CD14-positive monocyte (primary cell): ENCODE data around the gene PSMD13. TPM values are rescaled to one million over a fixed set of nuclear protein-coding genes. Genes with fewer than 3 reads are reported as not detected.

Experiments used
- DNase-seq, 3 donors: peaks; one replicate each; pipeline ENCODE4 v3.0.0-alpha.2; 2011 to 2022
- H2AFZ ChIP-seq: 2 replicates; pipeline ENCODE4 v1.6.0; 2012; ENCODE audit warnings: mild to moderate bottlenecking, low read depth, low read length, inconsistent platforms; ENCODE audit not compliant: insufficient read depth, poor library complexity, severe bottlenecking
- H3K27ac ChIP-seq, 2 donors: 1 replicate in 1 of 2; 2 replicates in 1 of 2; pipeline ENCODE4 v1.5.1; 2012 to 2013; ENCODE audit warnings: low read length in 2 of 2, control low read depth in 1 of 2, inconsistent platforms in 1 of 2, low read depth in 1 of 2, mild to moderate bottlenecking in 1 of 2
- H3K27me3 ChIP-seq, 2 donors: one replicate each; pipeline versions ENCODE4 v1.6.0 to v1.6.1; 2011 to 2013; ENCODE audit warnings: low read length in 2 of 2; ENCODE audit not compliant: control insufficient read depth in 2 of 2, insufficient read depth in 2 of 2
- H3K36me3 ChIP-seq, 2 donors: replicated peaks in 1 of 2; 1 replicate in 1 of 2; 2 replicates in 1 of 2; pipeline versions ENCODE4 v1.5.1 to v1.6.1; 2012 to 2013; ENCODE audit warnings: low read length in 2 of 2, control low read depth in 1 of 2, inconsistent platforms in 1 of 2, mild to moderate bottlenecking in 1 of 2; ENCODE audit not compliant: insufficient read depth in 2 of 2, control insufficient read depth in 1 of 2
- H3K4me1 ChIP-seq, 2 donors: 1 replicate in 1 of 2; 2 replicates in 1 of 2; pipeline versions ENCODE4 v1.5.1 to v1.6.1; 2012 to 2013; ENCODE audit warnings: low read length in 2 of 2, control low read depth in 1 of 2, inconsistent platforms in 1 of 2, mild to moderate bottlenecking in 1 of 2, moderate library complexity in 1 of 2; ENCODE audit not compliant: insufficient read depth in 2 of 2, control insufficient read depth in 1 of 2
- H3K4me2 ChIP-seq: replicated peaks from 2 replicates; pipeline ENCODE3; 2012; ENCODE audit warnings: low read length, moderate library complexity, mild to moderate bottlenecking; ENCODE audit not compliant: poor library complexity, severe bottlenecking; ENCODE audit errors: extremely low read depth
- H3K4me3 ChIP-seq, 3 experiments: fragments of 200-600 bp in 1 of 3; sonication (generic) in 1 of 3; replicated peaks in 1 of 3; 1 replicate in 2 of 3; 2 replicates in 1 of 3; pipeline ENCODE4 v1.5.1; 2011 to 2013; ENCODE audit warnings: low read length in 3 of 3, mild to moderate bottlenecking in 3 of 3, control low read depth in 2 of 3, low read depth in 2 of 3, inconsistent platforms in 1 of 3, moderate library complexity in 1 of 3
- H3K79me2 ChIP-seq: 2 replicates; pipeline ENCODE4 v1.6.0; 2012; ENCODE audit warnings: mild to moderate bottlenecking, control low read depth, inconsistent platforms, low read length, moderate library complexity; ENCODE audit not compliant: insufficient read depth
- H3K9ac ChIP-seq: 2 replicates; pipeline ENCODE4 v1.6.0; 2017; ENCODE audit warnings: low read length, mild to moderate bottlenecking; ENCODE audit not compliant: insufficient read depth, poor library complexity, severe bottlenecking
- H3K9me3 ChIP-seq, 2 donors: replicated peaks in 1 of 2; 1 replicate in 1 of 2; 2 replicates in 1 of 2; pipeline versions ENCODE4 v1.5.1 to v1.6.1; 2012 to 2013; ENCODE audit warnings: low read length in 2 of 2, control low read depth in 1 of 2; ENCODE audit not compliant: control insufficient read depth in 1 of 2, insufficient read depth in 1 of 2
- H4K20me1 ChIP-seq: 2 replicates; pipeline ENCODE4 v1.6.0; 2012; ENCODE audit warnings: mild to moderate bottlenecking, low read length, control low read depth, moderate library complexity; ENCODE audit not compliant: insufficient read depth
- H3K27ac Mint-ChIP-seq, 7 donors: one replicate each; pipeline ENCODE4 v1.8.0; 2020; ENCODE audit warnings: mild to moderate bottlenecking in 7 of 7, mixed read lengths in 7 of 7, moderate library complexity in 6 of 7, inconsistent platforms in 2 of 7
- H3K27me3 Mint-ChIP-seq, 3 donors: one replicate each; pipeline ENCODE4 v1.8.0; 2021 to 2022; ENCODE audit warnings: low read depth in 3 of 3, mild to moderate bottlenecking in 3 of 3, mixed read lengths in 3 of 3, moderate library complexity in 3 of 3, inconsistent platforms in 1 of 3
- H3K36me3 Mint-ChIP-seq, 2 donors: one replicate each; pipeline ENCODE4 v1.8.0; 2020; ENCODE audit warnings: mixed read lengths in 2 of 2, inconsistent platforms in 1 of 2, mild to moderate bottlenecking in 1 of 2
- H3K4me1 Mint-ChIP-seq: one replicate; pipeline ENCODE4 v1.8.0; 2020; ENCODE audit warnings: mild to moderate bottlenecking, mixed read lengths
- H3K4me3 Mint-ChIP-seq, 2 donors: one replicate each; pipeline ENCODE4 v1.8.0; 2020; ENCODE audit warnings: mild to moderate bottlenecking in 2 of 2, mixed read lengths in 2 of 2, moderate library complexity in 1 of 2
- H3K9me3 Mint-ChIP-seq, 7 donors: one replicate each; pipeline ENCODE4 v1.8.0; 2020 to 2022; ENCODE audit warnings: mixed read lengths in 7 of 7, mild to moderate bottlenecking in 6 of 7, moderate library complexity in 6 of 7, inconsistent platforms in 2 of 7
- CTCF ChIP-seq: fragments of 200-600 bp; IDR thresholded peaks from one replicate; pipeline ENCODE4 v1.8.0; 2022; ENCODE audit warnings: antibody characterized with exemption, mild to moderate bottlenecking
- WGBS: methylation state at CpG from one replicate; pipeline ENCODE4 v1.1.5; 2013; ENCODE audit warnings: missing lambda C conversion rate; ENCODE audit not compliant: insufficient coverage; 5-methylcytosine and 5-hydroxymethylcytosine counted together
- intact Hi-C, 2 donors: fragments of 100-400 bp; cut with micrococcal nuclease; formaldehyde crosslinking; loops; one replicate each; pipeline versions ENCODE4 v1.15.0 to v1.15.1; 2023
- polyA plus RNA-seq, 3 donors: library from polyadenylated mRNA; depleted of rRNA in 1 of 3; unstranded in 2 of 3; stranded (reverse) in 1 of 3; fragments of 300-500 nt in 2 of 3; fragments of >200 nt in 1 of 3; fragmentation: Illumina TruSeq in 2 of 3; gene quantifications; 1 replicate in 2 of 3; 2 replicates in 1 of 3; pipeline ENCODE4 v1.2.3, GENCODE V29; 2012 to 2021

Gene PSMD13
- polyA plus RNA-seq, 3 donors, result 136 to 272 (median 218) TPM

DNA sequence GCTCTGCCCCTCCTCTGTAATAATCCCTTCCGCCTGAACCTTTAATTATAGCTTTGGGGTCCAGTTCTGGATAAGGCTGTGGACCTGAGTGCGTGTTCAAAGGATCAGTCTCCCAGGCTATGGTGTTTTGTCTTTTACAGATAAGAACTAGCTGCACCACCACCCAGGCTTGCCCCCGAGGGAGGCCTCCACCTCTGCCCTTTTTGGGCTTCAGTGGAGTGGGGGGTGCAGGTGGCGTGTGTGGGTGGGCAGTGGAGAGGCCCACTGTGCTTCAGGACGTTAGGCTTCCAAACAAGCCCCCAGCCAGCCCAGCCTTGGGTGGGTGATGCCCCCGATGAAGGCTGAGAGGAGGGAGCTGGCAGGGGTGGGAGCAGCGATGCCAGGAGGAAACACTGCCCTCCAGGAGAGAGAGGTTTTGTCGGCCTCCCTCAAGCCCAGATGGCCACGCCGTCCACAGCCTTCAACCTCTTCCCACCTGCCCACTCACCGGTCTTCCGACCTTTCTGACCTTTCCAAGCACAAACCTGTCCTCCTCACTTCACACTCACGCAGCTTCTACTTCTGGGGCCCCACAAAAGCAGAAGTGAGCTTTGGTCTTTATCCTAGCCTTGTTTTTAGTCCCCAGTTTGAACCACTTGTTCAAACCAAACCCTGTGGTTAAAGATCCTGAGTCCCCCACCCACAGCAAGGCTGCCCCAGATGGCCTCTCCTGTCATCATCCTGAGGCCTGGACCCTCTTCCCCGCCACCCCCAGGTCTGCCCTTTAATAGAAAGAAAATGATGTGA lies 20.4 kb downstream of the PSMD13 start:
- peaks cover 19% of the 10 kb centered on the region in 2 donors for H3K36me3 Mint-ChIP-seq
- H3K4me1 Mint-ChIP-seq, result peaks cover 7% of the 10 kb centered on the region
- H3K9me3 Mint-ChIP-seq, result peaks cover 0 to 3% (median 0%) of the 10 kb centered on the region in 7 donors
- TF ChIP-seq CTCF, result no peak
- Histone ChIP-seq H2AFZ (no peak overlapping the region), H3K9ac (no peak overlapping the region), H3K4me3 (no peak overlapping the region), H3K4me2 (no peak overlapping the region), H3K9me3 (no peaks in the 10 kb centered on the region), H3K4me1 (no peaks in the 10 kb centered on the region), H3K27me3 (no peaks in the 10 kb centered on the region), H3K27ac (no peak overlapping the region), H3K79me2 (no peaks in the 10 kb centered on the region), H3K36me3 (peaks cover 16 to 18% of the 10 kb centered on the region in 2 donors), H4K20me1 (no peaks in the 10 kb centered on the region)
- no peak for DNase-seq
- WGBS, result 58% methylated on average over 8 of the region's 14 CpGs
- H3K27ac Mint-ChIP-seq, result no peak overlapping the region
- peaks cover 0 to 6% (median 4%) of the 10 kb centered on the region in 3 donors for H3K27me3 Mint-ChIP-seq
- no peak overlapping the region for H3K4me3 Mint-ChIP-seq
- intact Hi-C loops, result no loop called here

DNA sequence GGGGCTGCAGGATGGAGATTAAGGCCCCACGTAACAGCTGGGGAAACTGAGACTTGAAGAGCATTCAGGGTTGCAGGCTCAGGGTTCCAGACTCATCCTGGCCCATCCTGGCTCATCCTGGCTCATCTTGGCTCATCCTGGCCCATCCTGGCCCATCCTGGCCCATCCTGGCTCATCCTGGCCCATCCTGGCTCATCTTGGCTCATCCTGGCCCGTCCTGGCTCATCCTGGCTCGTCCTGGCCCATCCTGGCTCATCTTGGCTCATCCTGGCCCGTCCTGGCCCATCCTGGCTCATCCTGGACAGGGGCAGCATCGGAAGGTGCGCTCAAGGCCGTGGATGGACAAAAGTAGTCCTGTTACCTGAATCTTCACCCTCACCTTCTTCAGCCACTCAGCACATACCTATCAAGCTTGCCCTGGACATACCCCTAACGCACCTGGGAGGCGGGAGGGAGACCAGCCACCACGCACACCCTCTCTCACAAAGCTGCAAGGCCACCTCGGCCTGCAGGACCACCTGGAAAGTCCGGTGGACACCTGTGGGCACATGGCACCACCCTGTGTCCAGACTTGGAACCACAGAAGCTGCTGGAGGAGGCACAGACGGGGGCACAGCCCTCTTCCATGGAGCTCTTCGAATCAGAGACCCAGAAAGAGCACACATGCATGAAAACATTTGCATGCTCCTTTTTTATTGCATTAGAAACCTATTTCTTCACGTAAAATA lies 21.2 kb downstream of the PSMD13 start:
- H3K27ac Mint-ChIP-seq, result peak overlapping the region in 1 of 7 donors; percentile 61

More for the DNA sequence above, 21.2 kb downstream of the PSMD13 start:
- no peak for DNase-seq
- Histone ChIP-seq H3K79me2 (no peaks in the 10 kb centered on the region), H3K4me3 (no peak overlapping the region), H2AFZ (no peak overlapping the region), H3K9ac (no peak overlapping the region), H3K36me3 (peaks cover 9 to 10% of the 10 kb centered on the region in 2 donors), H3K4me2 (no peak overlapping the region), H4K20me1 (no peaks in the 10 kb centered on the region), H3K27me3 (no peaks in the 10 kb centered on the region), H3K4me1 (no peaks in the 10 kb centered on the region), H3K9me3 (no peaks in the 10 kb centered on the region), H3K27ac (no peak overlapping the region)
- H3K4me3 Mint-ChIP-seq, result peak overlapping the region in 1 of 2 donors; percentile 32
- H3K36me3 Mint-ChIP-seq, result peaks cover 11% of the 10 kb centered on the region in 2 donors
- WGBS, result 95% methylated on average over 13 of the region's 15 CpGs
- intact Hi-C loops, result no loop called here
- peaks cover 0 to 6% (median 4%) of the 10 kb centered on the region in 3 donors for H3K27me3 Mint-ChIP-seq
- peaks cover 7% of the 10 kb centered on the region for H3K4me1 Mint-ChIP-seq
- peaks cover 0 to 3% (median 0%) of the 10 kb centered on the region in 7 donors for H3K9me3 Mint-ChIP-seq
- TF ChIP-seq CTCF, result no peak
